NCI-H69 (cell line): ENCODE results near the gene PSD4.

Experiments
- DNase-seq: peaks from one replicate; lab custom pipeline; 2025; lab: John Stamatoyannopoulos, UW

The PSD4 gene

GRCh38 chr2:113238871-113239839 is 65.4 kb downstream of the PSD4 start:
- DNase-seq: no peak

- peak; percentile 78 for DNase-seq
Measured at GRCh38 chr2:113240150-113240914, 66.6 kb downstream of the PSD4 start.

GRCh38 chr2:113240915-113241911 is 67.4 kb downstream of the PSD4 start:
- peak; percentile 6 for DNase-seq

- no peak for DNase-seq
Measured at GRCh38 chr2:113242327-113242726, 68.6 kb downstream of the PSD4 start.

GRCh38 chr2:113245276-113245711 is 71.5 kb downstream of the PSD4 start:
- no peak for DNase-seq

- no peak for DNase-seq
Measured at GRCh38 chr2:113246606-113247005, 72.8 kb downstream of the PSD4 start.

GRCh38 chr2:113248997-113249770 is 75.4 kb downstream of the PSD4 start:
- DNase-seq: peak; percentile 59

GRCh38 chr2:113251118-113251517 is 77.3 kb downstream of the PSD4 start:
- DNase-seq: no peak

- DNase-seq: no peak
Measured at GRCh38 chr2:113252047-113252590, 78.3 kb downstream of the PSD4 start.

GRCh38 chr2:113253453-113253852 is 79.7 kb downstream of the PSD4 start:
- DNase-seq: no peak

- no peak for DNase-seq
Measured at GRCh38 chr2:113255140-113256070, 81.6 kb downstream of the PSD4 start.

GRCh38 chr2:113257516-113258264 is 83.9 kb downstream of the PSD4 start:
- no peak for DNase-seq

GRCh38 chr2:113258471-113259147 is 84.8 kb downstream of the PSD4 start:
- DNase-seq: no peak
